Neural cell (in vitro differentiated cells): ENCODE results near the gene URI1. TPM values are rescaled to one million over a fixed set of nuclear protein-coding genes. Genes with fewer than 3 reads are reported as not detected.

Source experiments
- H2AFZ ChIP-seq: fragments of 200-600, 300-800 bp; sonication (generic), shearing (Covaris generic); 2 replicates; pipeline ENCODE4 v1.6.0; 2014; ENCODE audit warnings: low read depth, mild to moderate bottlenecking, antibody characterized with exemption, low read length, moderate library complexity
- H3F3A ChIP-seq: fragments of 200-600 bp; shearing (Covaris generic); 2 replicates; pipeline ENCODE4 v1.6.1; 2016; ENCODE audit warnings: mild to moderate bottlenecking, moderate library complexity, mixed read lengths, antibody characterized with exemption, low read length; ENCODE audit not compliant: insufficient read depth, poor library complexity, severe bottlenecking
- H3K27ac ChIP-seq: fragments of 200-600, 300-800 bp; sonication (generic), shearing (Covaris generic); 2 replicates; pipeline ENCODE4 v1.5.1; 2014; ENCODE audit warnings: mild to moderate bottlenecking, low read length, moderate library complexity
- H3K27me3 ChIP-seq: fragments of 300-800, 200-600 bp; sonication (generic), shearing (Covaris generic); 2 replicates; pipeline ENCODE4 v1.6.0; 2014; ENCODE audit warnings: mild to moderate bottlenecking, low read depth, low read length, moderate library complexity; ENCODE audit not compliant: insufficient read depth
- H3K36me3 ChIP-seq: fragments of 300-800, 200-600 bp; sonication (generic), shearing (Covaris generic); 2 replicates; pipeline ENCODE4 v1.5.1; 2014; ENCODE audit warnings: mild to moderate bottlenecking, antibody characterized with exemption, low read length, moderate library complexity; ENCODE audit not compliant: insufficient read depth
- H3K4me2 ChIP-seq: fragments of 300-800, 200-600 bp; sonication (generic), shearing (Covaris generic); 2 replicates; pipeline ENCODE4 v1.6.0; 2014; ENCODE audit warnings: mild to moderate bottlenecking, low read length
- H3K4me3 ChIP-seq: fragments of 300-800, 200-600 bp; sonication (generic), shearing (Covaris generic); 2 replicates; pipeline ENCODE4 v1.5.1; 2014; ENCODE audit warnings: mild to moderate bottlenecking, low read length, moderate library complexity
- H3K79me2 ChIP-seq: fragments of 200-600 bp; shearing (Covaris generic); replicated peaks from 2 replicates; pipeline ENCODE4 v1.6.0; 2014; ENCODE audit warnings: mild to moderate bottlenecking, low read length, moderate library complexity; ENCODE audit not compliant: insufficient read depth
- H3K9ac ChIP-seq: fragments of 300-800, 200-600 bp; sonication (generic), shearing (Covaris generic); 2 replicates; pipeline ENCODE4 v1.6.1; 2016; ENCODE audit warnings: mild to moderate bottlenecking, low read length, mixed read lengths
- H3K9me2 ChIP-seq: fragments of 200-600 bp; shearing (Covaris generic); 2 replicates; pipeline ENCODE4 v1.6.1; 2016; ENCODE audit warnings: mild to moderate bottlenecking, low read length, mixed read lengths; ENCODE audit not compliant: insufficient read depth
- H3K9me3 ChIP-seq: fragments of 200-600, 300-800 bp; sonication (generic), shearing (Covaris generic); 2 replicates; pipeline ENCODE4 v1.6.1; 2016; ENCODE audit warnings: mild to moderate bottlenecking, mixed run types, low read length, moderate library complexity, mixed read lengths
- H4K20me1 ChIP-seq: fragments of 200-600 bp; shearing (Covaris generic); 2 replicates; pipeline ENCODE4 v1.6.1; 2016; ENCODE audit warnings: mild to moderate bottlenecking, mixed run types; ENCODE audit not compliant: insufficient read depth
- CTCF ChIP-seq: fragments of 450-650 bp; IDR thresholded peaks from 2 replicates; pipeline ENCODE4 v1.5.1; 2014; ENCODE audit warnings: antibody characterized with exemption, mild to moderate bottlenecking, moderate library complexity; ENCODE audit not compliant: poor library complexity, severe bottlenecking
- EP300 ChIP-seq: fragments of 450-650 bp; conservative IDR thresholded peaks from 2 replicates; pipeline ENCODE4 v1.6.1; 2014; ENCODE audit warnings: antibody characterized with exemption, mild to moderate bottlenecking, moderate library complexity; ENCODE audit not compliant: poor library complexity, severe bottlenecking
- EZH2 ChIP-seq: fragments of 200-600, 300-800 bp; shearing (Covaris generic), sonication (generic); IDR thresholded peaks from 2 replicates; pipeline ENCODE4 v1.6.1; 2014; ENCODE audit warnings: antibody characterized with exemption, low read length, borderline replicate concordance, mild to moderate bottlenecking; ENCODE audit not compliant: insufficient read depth, poor library complexity, severe bottlenecking
- MXI1 ChIP-seq: fragments of 450-650 bp; conservative IDR thresholded peaks from 2 replicates; pipeline ENCODE4 v1.6.1; 2014; ENCODE audit warnings: antibody characterized with exemption, mild to moderate bottlenecking; ENCODE audit not compliant: poor library complexity, severe bottlenecking
- POLR2AphosphoS5 ChIP-seq: IDR thresholded peaks from 2 replicates; pipeline ENCODE4 v1.6.1; 2012
- RAD21 ChIP-seq: fragments of 450-650 bp; conservative IDR thresholded peaks from 2 replicates; pipeline ENCODE4 v1.6.1; 2014; ENCODE audit warnings: antibody characterized with exemption, mild to moderate bottlenecking, moderate library complexity
- SMC3 ChIP-seq: fragments of 450-650 bp; conservative IDR thresholded peaks from 2 replicates; pipeline ENCODE4 v1.6.1; 2014; ENCODE audit warnings: antibody characterized with exemption, mild to moderate bottlenecking, moderate library complexity; ENCODE audit not compliant: poor library complexity
- TAF1 ChIP-seq: IDR thresholded peaks from 2 replicates; pipeline ENCODE4 v1.6.1; 2012; ENCODE audit warnings: low read depth
- polyA plus RNA-seq: library from polyadenylated mRNA; depleted of rRNA; stranded (reverse); fragments of >200 nt; gene quantifications from 2 replicates; pipeline ENCODE4 v1.2.3, GENCODE V29; 2014
- TF ChIP-seq, protein P1 (sequence below): IDR thresholded peaks from 2 replicates; pipeline ENCODE4 v1.6.1; 2012; ENCODE audit warnings: borderline replicate concordance

Gene URI1
- polyA plus RNA-seq, 1 donor from 2014 or later, result 55.4 TPM

DNA sequence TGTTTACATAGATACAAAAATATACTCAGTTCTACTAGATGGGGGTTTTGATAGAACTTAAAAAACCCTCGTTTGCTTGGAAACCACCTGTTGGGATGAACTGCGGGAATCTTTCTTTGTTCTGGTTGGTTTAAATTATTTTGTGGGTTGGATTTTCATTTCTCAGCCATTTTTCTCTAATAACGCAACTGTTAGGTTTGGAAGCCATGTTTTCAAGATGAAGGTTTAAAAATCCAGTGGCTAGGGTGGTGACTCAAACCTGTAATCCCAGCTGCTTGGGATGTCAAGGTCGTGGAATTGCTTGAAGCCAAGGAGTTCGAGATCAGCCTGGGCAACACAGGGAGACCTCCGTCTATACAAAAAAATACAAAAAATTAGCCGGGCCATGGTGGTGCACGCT lies 1.6 kb downstream of the URI1 start:
- Histone ChIP-seq H3K4me3 (peak overlapping the region; percentile 97), H3K79me2 (peaks cover 44% of the 10 kb centered on the region), H3F3A (no peaks in the 10 kb centered on the region), H3K4me2 (peak overlapping the region; percentile 57), H3K36me3 (no peaks in the 10 kb centered on the region), H3K27me3 (no peaks in the 10 kb centered on the region), H3K9me3 (no peaks in the 10 kb centered on the region), H3K9ac (no peak overlapping the region), H2AFZ (no peak overlapping the region), H3K27ac (no peak overlapping the region), H3K9me2 (no peaks in the 10 kb centered on the region), H4K20me1 (no peaks in the 10 kb centered on the region)
- no peak for TF ChIP-seq POLR2AphosphoS5
- TF ChIP-seq, protein P1, sequence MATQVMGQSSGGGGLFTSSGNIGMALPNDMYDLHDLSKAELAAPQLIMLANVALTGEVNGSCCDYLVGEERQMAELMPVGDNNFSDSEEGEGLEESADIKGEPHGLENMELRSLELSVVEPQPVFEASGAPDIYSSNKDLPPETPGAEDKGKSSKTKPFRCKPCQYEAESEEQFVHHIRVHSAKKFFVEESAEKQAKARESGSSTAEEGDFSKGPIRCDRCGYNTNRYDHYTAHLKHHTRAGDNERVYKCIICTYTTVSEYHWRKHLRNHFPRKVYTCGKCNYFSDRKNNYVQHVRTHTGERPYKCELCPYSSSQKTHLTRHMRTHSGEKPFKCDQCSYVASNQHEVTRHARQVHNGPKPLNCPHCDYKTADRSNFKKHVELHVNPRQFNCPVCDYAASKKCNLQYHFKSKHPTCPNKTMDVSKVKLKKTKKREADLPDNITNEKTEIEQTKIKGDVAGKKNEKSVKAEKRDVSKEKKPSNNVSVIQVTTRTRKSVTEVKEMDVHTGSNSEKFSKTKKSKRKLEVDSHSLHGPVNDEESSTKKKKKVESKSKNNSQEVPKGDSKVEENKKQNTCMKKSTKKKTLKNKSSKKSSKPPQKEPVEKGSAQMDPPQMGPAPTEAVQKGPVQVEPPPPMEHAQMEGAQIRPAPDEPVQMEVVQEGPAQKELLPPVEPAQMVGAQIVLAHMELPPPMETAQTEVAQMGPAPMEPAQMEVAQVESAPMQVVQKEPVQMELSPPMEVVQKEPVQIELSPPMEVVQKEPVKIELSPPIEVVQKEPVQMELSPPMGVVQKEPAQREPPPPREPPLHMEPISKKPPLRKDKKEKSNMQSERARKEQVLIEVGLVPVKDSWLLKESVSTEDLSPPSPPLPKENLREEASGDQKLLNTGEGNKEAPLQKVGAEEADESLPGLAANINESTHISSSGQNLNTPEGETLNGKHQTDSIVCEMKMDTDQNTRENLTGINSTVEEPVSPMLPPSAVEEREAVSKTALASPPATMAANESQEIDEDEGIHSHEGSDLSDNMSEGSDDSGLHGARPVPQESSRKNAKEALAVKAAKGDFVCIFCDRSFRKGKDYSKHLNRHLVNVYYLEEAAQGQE, result no peak

DNA sequence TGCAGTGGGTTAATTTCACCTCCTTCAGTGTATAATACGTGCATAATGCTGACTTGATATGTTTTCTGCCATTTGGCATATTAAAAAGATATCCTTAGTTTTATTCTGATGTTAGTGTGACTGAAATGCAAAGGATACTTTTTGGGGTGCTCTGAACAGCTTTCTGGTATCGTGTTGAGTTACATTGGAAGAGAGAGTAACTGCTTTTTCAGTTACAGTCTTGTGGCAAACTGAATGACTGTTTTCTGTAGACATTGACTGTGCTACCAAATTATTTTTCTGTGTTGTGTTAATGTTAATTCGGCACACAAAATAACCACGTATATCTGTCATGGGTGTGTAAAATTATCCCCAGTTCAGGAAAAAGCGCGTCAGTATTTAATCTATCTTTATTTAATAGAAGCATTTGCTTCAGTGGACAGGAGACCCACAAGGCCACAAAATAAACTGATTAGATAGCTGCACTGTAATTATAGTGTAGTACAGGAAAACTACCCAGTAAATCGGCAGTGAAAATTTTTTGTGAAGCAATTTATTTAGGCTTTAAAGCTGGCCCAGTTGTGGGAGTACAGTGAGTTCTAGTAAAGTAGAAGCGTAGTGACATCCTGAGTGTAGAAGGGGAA lies 2.5 kb downstream of the URI1 start:
- Histone ChIP-seq H3K36me3 (no peaks in the 10 kb centered on the region), H3K4me2 (no peak overlapping the region), H3K4me3 (peak overlapping the region; percentile 27), H3F3A (no peaks in the 10 kb centered on the region), H3K9me2 (no peaks in the 10 kb centered on the region), H3K27ac (no peak overlapping the region), H4K20me1 (no peaks in the 10 kb centered on the region), H3K9me3 (no peaks in the 10 kb centered on the region), H3K27me3 (no peaks in the 10 kb centered on the region), H2AFZ (no peak overlapping the region), H3K79me2 (peaks cover 44% of the 10 kb centered on the region), H3K9ac (no peak overlapping the region)
- TF ChIP-seq SMC3 (no peak), CTCF (no peak), MXI1 (no peak), EZH2 (no peak), EP300 (no peak), POLR2AphosphoS5 (no peak), TAF1 (no peak), RAD21 (no peak)
- TF ChIP-seq, protein P1, result no peak
